22Rv1 (cell line): ENCODE data around the gene TC2N.

Experiments
- H3K27ac ChIP-seq: fragments of 450-650 bp; 2 replicates; pipeline ENCODE4 v1.5.1; 2017
- CTCF ChIP-seq: fragments of 450-650 bp; IDR thresholded peaks from 2 replicates; pipeline ENCODE4 v1.5.1; 2017; ENCODE audit warnings: mild to moderate bottlenecking
- ZFX ChIP-seq: fragments of 450-650 bp; IDR thresholded peaks from 2 replicates; pipeline ENCODE4 v1.6.1; 2017; ENCODE audit warnings: antibody characterized with exemption, borderline replicate concordance

TC2N gene

GRCh38 chr14:91774140-91775096 is 92.9 kb downstream of the TC2N start:
- no peak overlapping the region for H3K27ac ChIP-seq
- TF ChIP-seq ZFX (no peak), CTCF (no peak)

GRCh38 chr14:91770185-91770584 is 97.2 kb downstream of the TC2N start:
- TF ChIP-seq ZFX (no peak), CTCF (no peak)
- no peak overlapping the region for H3K27ac ChIP-seq

- TF ChIP-seq ZFX (no peak), CTCF (no peak)
- peak overlapping the region; percentile 38 for H3K27ac ChIP-seq
Measured at GRCh38 chr14:91755570-91756295, 111.6 kb downstream of the TC2N start.

- TF ChIP-seq ZFX (no peak), CTCF (no peak)
- H3K27ac ChIP-seq = peak overlapping the region; percentile 38
Measured at GRCh38 chr14:91754819-91755218, 112.5 kb downstream of the TC2N start.

- H3K27ac ChIP-seq = no peak overlapping the region; the same call in 1 of the 2 replicates
Measured at GRCh38 chr14:91754185-91754584, 113.2 kb downstream of the TC2N start.

GRCh38 chr14:91753501-91754128 is 113.7 kb downstream of the TC2N start:
- no peak for TF ChIP-seq ZFX
- TF ChIP-seq CTCF = no peak
- no peak overlapping the region for H3K27ac ChIP-seq

More at GRCh38 chr14:91754185-91754584, 113.2 kb downstream of the TC2N start:
- TF ChIP-seq CTCF (no peak), ZFX (no peak)

GRCh38 chr14:91752961-91753360 is 114.4 kb downstream of the TC2N start:
- no peak for TF ChIP-seq CTCF
- no peak for TF ChIP-seq ZFX
- H3K27ac ChIP-seq = no peak overlapping the region
